EH (cell line): ENCODE data around the gene TUT7.
A peak's percentile ranks its signal among the peaks of the same experiment; 100 is the strongest.
"Not testable (repeated sequence)": the region's sequence is repeated elsewhere in the genome, so short reads cannot be mapped to it uniquely, and the experiment has no call there.

Source experiments
- DNase-seq: peaks from one replicate; pipeline ENCODE4 v3.0.0-alpha.2; 2015; ENCODE audit warnings: low read depth

Gene TUT7

GRCh38 chr9:86347991-86348390 lies 6.2 kb downstream of the TUT7 start:
- DNase-seq = no peak

GRCh38 chr9:86344818-86345217 lies 9.4 kb downstream of the TUT7 start:
- no peak for DNase-seq

GRCh38 chr9:86342269-86342668 lies 11.9 kb downstream of the TUT7 start:
- DNase-seq = no peak

GRCh38 chr9:86341007-86341491 lies 13.2 kb downstream of the TUT7 start:
- DNase-seq = peak; percentile 50

GRCh38 chr9:86340356-86341006 lies 13.7 kb downstream of the TUT7 start:
- peak; percentile 25 for DNase-seq

- no peak for DNase-seq
These were observed 16.6 kb downstream of the TUT7 start for GRCh38 chr9:86337469-86338108.

GRCh38 chr9:86336058-86336457 lies 18.2 kb downstream of the TUT7 start:
- DNase-seq = no peak

GRCh38 chr9:86333651-86334050 lies 20.6 kb downstream of the TUT7 start:
- no peak for DNase-seq

- no peak for DNase-seq
These were observed 24.0 kb downstream of the TUT7 start for GRCh38 chr9:86330186-86330585.

GRCh38 chr9:86329649-86330048 lies 24.6 kb downstream of the TUT7 start:
- DNase-seq = no peak

- DNase-seq = no peak
These were observed 26.1 kb downstream of the TUT7 start for GRCh38 chr9:86328156-86328555.

- no peak for DNase-seq
These were observed 27.7 kb downstream of the TUT7 start for GRCh38 chr9:86326536-86326935.

- no peak for DNase-seq
These were observed 29.3 kb downstream of the TUT7 start for GRCh38 chr9:86324901-86325300.

- DNase-seq = peak; percentile 69
These were observed 29.9 kb downstream of the TUT7 start for GRCh38 chr9:86324308-86324707.

GRCh38 chr9:86322973-86323644 lies 31.1 kb downstream of the TUT7 start:
- DNase-seq = peak; percentile 85

GRCh38 chr9:86321373-86321772 lies 32.8 kb downstream of the TUT7 start:
- DNase-seq = peak; percentile 97

- DNase-seq = no peak
These were observed 36.0 kb downstream of the TUT7 start for GRCh38 chr9:86318187-86318586.

GRCh38 chr9:86315078-86315477 lies 39.1 kb downstream of the TUT7 start:
- DNase-seq = peak; percentile 16

- not testable (repeated sequence) for DNase-seq
These were observed 41.3 kb downstream of the TUT7 start for GRCh38 chr9:86312959-86313358.

GRCh38 chr9:86308687-86309086 lies 45.5 kb downstream of the TUT7 start:
- no peak for DNase-seq

GRCh38 chr9:86304236-86304730 lies 49.9 kb downstream of the TUT7 start:
- DNase-seq = no peak

GRCh38 chr9:86303316-86303975 lies 50.8 kb downstream of the TUT7 start:
- DNase-seq = no peak
